ENCODE data around the gene ZNF213. TPM values are rescaled to one million over a fixed set of nuclear protein-coding genes. Genes with fewer than 3 reads are reported as not detected.
A peak's percentile ranks its signal among the peaks of the same experiment; 100 is the strongest.

ZNF213 gene
- total RNA-seq, 2 donors from 2014 or later = 7.3 to 7.9 TPM

DNA sequence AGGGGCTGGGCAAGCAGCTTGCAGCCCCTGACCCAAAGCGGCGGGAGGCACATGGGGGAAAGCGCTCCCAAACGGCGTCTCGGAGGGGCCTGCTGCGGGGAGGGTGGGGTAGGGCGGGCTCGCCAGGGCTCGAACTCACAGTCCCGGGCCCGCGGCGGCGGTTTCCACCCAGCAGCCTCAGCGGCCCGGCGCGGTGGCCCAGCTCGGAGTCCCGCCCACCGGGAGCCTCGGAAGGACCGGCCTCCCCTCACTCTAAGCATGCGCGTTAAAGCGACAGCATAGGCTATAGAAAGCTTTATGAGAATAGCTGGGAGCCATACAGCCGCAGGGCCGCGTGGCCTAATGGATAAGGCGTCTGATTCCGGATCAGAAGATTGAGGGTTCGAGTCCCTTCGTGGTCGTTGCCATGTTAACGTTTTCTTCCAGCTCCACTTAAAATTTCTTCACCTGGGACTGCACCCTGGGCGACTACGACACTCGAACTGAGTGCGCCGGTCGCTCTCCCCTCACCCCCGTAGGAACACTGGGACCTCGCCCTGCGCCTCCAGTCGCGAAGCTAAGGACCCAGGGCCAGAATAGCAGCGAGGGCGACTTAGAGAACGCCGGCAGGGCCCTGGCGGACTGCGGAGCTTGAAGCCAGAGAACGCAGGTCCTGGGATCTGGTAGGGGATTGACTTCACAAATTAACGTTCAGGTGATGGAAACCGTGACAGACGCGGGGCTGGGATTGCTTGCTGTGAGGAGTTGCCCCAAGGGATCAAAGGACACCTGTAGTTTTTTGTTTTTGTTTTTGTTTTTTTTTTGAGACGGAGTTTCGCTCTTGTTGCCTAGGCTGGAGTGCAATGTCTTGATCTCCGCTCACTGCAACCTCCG, 15.8 kb downstream of the ZNF213 start:
- Histone ChIP-seq H3K36me3 (no peaks in the 10 kb centered on the region), H3K27ac (peak overlapping the region; percentile 88 to 91), H3K4me3 (peak overlapping the region; percentile 65 to 76), H3K27me3 (no peaks in the 10 kb centered on the region), H3K4me1 (peaks cover 0 to 27% of the 10 kb centered on the region in 2 donors), H3K9me3 (no peaks in the 10 kb centered on the region)
- TF ChIP-seq, protein P1, sequence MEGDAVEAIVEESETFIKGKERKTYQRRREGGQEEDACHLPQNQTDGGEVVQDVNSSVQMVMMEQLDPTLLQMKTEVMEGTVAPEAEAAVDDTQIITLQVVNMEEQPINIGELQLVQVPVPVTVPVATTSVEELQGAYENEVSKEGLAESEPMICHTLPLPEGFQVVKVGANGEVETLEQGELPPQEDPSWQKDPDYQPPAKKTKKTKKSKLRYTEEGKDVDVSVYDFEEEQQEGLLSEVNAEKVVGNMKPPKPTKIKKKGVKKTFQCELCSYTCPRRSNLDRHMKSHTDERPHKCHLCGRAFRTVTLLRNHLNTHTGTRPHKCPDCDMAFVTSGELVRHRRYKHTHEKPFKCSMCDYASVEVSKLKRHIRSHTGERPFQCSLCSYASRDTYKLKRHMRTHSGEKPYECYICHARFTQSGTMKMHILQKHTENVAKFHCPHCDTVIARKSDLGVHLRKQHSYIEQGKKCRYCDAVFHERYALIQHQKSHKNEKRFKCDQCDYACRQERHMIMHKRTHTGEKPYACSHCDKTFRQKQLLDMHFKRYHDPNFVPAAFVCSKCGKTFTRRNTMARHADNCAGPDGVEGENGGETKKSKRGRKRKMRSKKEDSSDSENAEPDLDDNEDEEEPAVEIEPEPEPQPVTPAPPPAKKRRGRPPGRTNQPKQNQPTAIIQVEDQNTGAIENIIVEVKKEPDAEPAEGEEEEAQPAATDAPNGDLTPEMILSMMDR (IDR thresholded peaks at IDR 0.05) = no peak
- DNase-seq (ENCODE audit: low spot score) = peak; percentile 98

DNA sequence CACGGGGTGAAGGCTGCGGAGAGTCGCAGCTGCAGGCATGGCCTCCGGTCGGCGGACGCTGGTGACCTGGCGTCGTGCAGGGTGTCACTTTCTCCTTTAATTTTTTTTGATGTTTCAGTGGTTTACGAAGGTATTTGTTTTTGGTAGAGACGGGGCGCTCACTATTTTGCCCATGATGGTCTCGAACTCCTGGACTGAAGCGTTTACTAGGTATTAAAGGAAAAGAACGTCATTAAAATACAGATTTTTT, 17.1 kb downstream of the ZNF213 start:
- DNase-seq (ENCODE audit: low spot score) = no peak
- Histone ChIP-seq H3K36me3 (no peaks in the 10 kb centered on the region), H3K27me3 (no peaks in the 10 kb centered on the region), H3K9me3 (no peaks in the 10 kb centered on the region), H3K4me1 (peaks cover 0 to 27% of the 10 kb centered on the region in 2 donors), H3K27ac (peak overlapping the region; percentile 58 to 91), H3K4me3 (peak overlapping the region; percentile 65 to 76)
- TF ChIP-seq, protein P1 (IDR thresholded peaks at IDR 0.05) = no peak

DNA sequence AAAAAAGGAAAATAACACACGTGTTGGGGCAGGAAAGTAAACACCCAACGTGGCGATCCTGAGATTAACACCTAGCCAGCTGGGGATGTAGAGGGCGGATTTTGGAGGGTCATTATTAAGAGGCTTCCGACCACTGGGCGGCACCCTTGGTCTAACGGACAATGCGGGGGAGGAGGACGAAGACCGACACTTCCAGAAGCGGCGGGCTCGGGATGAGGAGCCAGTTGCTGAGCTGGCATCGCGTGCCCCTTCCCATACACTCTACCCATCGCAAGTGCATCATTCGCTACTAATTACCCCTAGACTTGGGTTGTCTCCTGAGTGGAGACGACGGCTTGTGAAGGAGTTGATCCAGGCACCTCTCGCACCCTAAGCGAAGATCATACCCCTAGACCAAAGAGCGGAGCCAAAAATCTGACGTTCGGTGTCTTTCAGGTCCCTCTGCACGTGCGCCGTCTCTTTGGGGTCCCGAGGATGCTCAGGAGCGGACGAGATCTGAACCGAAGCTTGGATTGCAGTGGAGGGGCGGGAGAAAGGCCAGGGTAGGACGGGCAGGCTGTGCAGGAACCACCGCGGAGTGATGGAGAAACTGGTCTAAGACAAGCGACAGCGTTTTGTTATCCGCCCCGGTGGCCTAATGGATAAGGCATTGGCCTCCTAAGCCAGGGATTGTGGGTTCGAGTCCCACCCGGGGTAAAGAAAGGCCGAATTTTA, 17.6 kb downstream of the ZNF213 start:
- H3K36me3 ChIP-seq = no peaks in the 10 kb centered on the region
- peak overlapping the region; percentile 65 to 76 for H3K4me3 ChIP-seq
- peak; percentile 94 for DNase-seq (ENCODE audit: low spot score)
- H3K4me1 ChIP-seq = peaks cover 0 to 29% of the 10 kb centered on the region in 2 donors
- no peaks in the 10 kb centered on the region for H3K27me3 ChIP-seq
- H3K27ac ChIP-seq = peak overlapping the region; percentile 58 to 91
- H3K9me3 ChIP-seq = no peaks in the 10 kb centered on the region
- TF ChIP-seq, protein P1 (IDR thresholded peaks at IDR 0.05) = peak in 1 of 2 donors; percentile 59

DNA sequence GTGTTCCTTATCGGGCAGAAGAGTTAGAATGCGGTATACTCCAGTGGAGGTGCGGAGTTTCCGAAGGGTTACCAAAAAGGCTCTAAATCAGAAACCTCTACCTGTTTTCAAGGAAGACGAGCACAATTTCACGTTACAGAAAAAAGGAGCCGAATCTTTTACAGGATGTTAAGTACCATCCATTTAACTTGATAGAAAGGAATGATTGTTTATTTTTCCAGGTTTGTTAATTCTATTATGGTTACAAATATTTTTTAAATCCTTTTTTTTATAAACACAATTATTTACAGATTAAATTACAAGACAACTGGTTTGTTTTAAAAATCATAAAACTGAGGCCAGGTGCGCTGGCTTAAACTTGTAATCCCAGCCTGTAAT, 18.2 kb downstream of the ZNF213 start:
- no peak for DNase-seq (ENCODE audit: low spot score)
- no peaks in the 10 kb centered on the region for H3K36me3 ChIP-seq
- H3K27me3 ChIP-seq = no peaks in the 10 kb centered on the region
- H3K27ac ChIP-seq = peak overlapping the region; percentile 58 to 91
- H3K4me3 ChIP-seq = no peak overlapping the region
- TF ChIP-seq, protein P1 (IDR thresholded peaks at IDR 0.05) = no peak
- no peaks in the 10 kb centered on the region for H3K9me3 ChIP-seq
- peaks cover 0 to 34% of the 10 kb centered on the region in 2 donors for H3K4me1 ChIP-seq

- Histone ChIP-seq H3K9me3 (no peaks in the 10 kb centered on the region), H3K4me1 (peaks cover 0 to 36% of the 10 kb centered on the region in 2 donors), H3K27ac (no peak overlapping the region), H3K36me3 (no peaks in the 10 kb centered on the region), H3K4me3 (no peak overlapping the region), H3K27me3 (no peaks in the 10 kb centered on the region)
- DNase-seq (ENCODE audit: low spot score) = no peak
- TF ChIP-seq, protein P1 (IDR thresholded peaks at IDR 0.05) = no peak
These were observed 20.4 kb downstream of the ZNF213 start for GRCh38 chr16:3155181-3155580.

Data from right atrium auricular region (tissue), 2 donors.